HepG2 (cell line): ENCODE measurements around the gene RNF114. TPM values are rescaled to one million over a fixed set of nuclear protein-coding genes. Genes with fewer than 3 reads are reported as not detected.

Experiments used
- CREBL2 ChIP-seq: sonication (generic); formaldehyde crosslinking; IDR thresholded peaks from 2 replicates; pipeline ENCODE4 v1.8.1; 2023; ENCODE audit warnings: missing genetic modification reagents, mild to moderate bottlenecking, borderline replicate concordance
- DZIP1 ChIP-seq: sonication (generic); formaldehyde crosslinking; IDR thresholded peaks from 2 replicates; pipeline ENCODE4 v1.5.0; 2020; ENCODE audit warnings: mild to moderate bottlenecking, missing genetic modification reagents
- GFI1 ChIP-seq: sonication (generic); formaldehyde crosslinking; IDR thresholded peaks from 2 replicates; pipeline ENCODE4 v1.5.0; 2020; ENCODE audit warnings: missing genetic modification reagents, mild to moderate bottlenecking, borderline replicate concordance
- HNF1A ChIP-seq, 2 experiments: sonication (generic) in 1 of 2; formaldehyde crosslinking in 1 of 2; IDR thresholded peaks; 2 replicates each; pipeline versions ENCODE4 v1.4.0 to v1.6.1; 2016 to 2020; ENCODE audit warnings: borderline replicate concordance in 1 of 2, low read depth in 1 of 2, mild to moderate bottlenecking in 1 of 2, missing genetic modification reagents in 1 of 2
- HNRNPL ChIP-seq: fragments of 200-400 bp; formaldehyde crosslinking; IDR thresholded peaks from 2 replicates; pipeline ENCODE4 v1.6.1; 2017; ENCODE audit warnings: mild to moderate bottlenecking, low read depth, low read length
- KLF6 ChIP-seq: IDR thresholded peaks from 2 replicates; pipeline ENCODE4 v1.8.0; 2016; ENCODE audit warnings: missing biosample characterization, missing genetic modification reagents
- MEF2D ChIP-seq: sonication (generic); formaldehyde crosslinking; IDR thresholded peaks from 2 replicates; pipeline ENCODE4 v1.5.1; 2020; ENCODE audit warnings: mild to moderate bottlenecking, missing genetic modification reagents
- MIER3 ChIP-seq: IDR thresholded peaks from 2 replicates; pipeline ENCODE4 v1.6.1; 2016; ENCODE audit warnings: missing compliant biosample characterization, borderline replicate concordance
- NCOR1 ChIP-seq: fragments of 200-600 bp; sonication (generic); IDR thresholded peaks from 2 replicates; pipeline ENCODE4 v1.7.0; 2017; ENCODE audit warnings: antibody characterized with exemption, low read length, borderline replicate concordance
- NFE2 ChIP-seq: sonication (generic); formaldehyde crosslinking; IDR thresholded peaks from 2 replicates; pipeline ENCODE4 v1.4.0; 2020; ENCODE audit warnings: missing genetic modification reagents
- SETDB1 ChIP-seq: sonication (generic); formaldehyde crosslinking; IDR thresholded peaks from 2 replicates; pipeline ENCODE4 v1.5.1; 2020; ENCODE audit warnings: missing genetic modification reagents, mild to moderate bottlenecking, borderline replicate concordance
- SP4 ChIP-seq: sonication (generic); formaldehyde crosslinking; IDR thresholded peaks from 2 replicates; pipeline ENCODE4 v1.8.1; 2023; ENCODE audit warnings: mild to moderate bottlenecking, missing genetic modification reagents
- UBTF ChIP-seq: sonication (generic); formaldehyde crosslinking; IDR thresholded peaks from 2 replicates; pipeline ENCODE4 v1.4.0; 2020; ENCODE audit warnings: mild to moderate bottlenecking, missing genetic modification reagents
- ZNF207 ChIP-seq: fragments of 450-650 bp; IDR thresholded peaks from 2 replicates; pipeline ENCODE4 v1.6.1; 2016; ENCODE audit warnings: antibody characterized with exemption, borderline replicate concordance
- ZNF557 ChIP-seq: sonication (generic); formaldehyde crosslinking; IDR thresholded peaks from 2 replicates; pipeline ENCODE4 v1.4.0; 2020; ENCODE audit warnings: missing genetic modification reagents
- polyA plus RNA-seq, 8 experiments: library from polyadenylated mRNA; depleted of rRNA in 3 of 8; stranded (reverse) in 7 of 8; unstranded in 1 of 8; fragments of >200 nt; fragmentation: Illumina TruSeq in 4 of 8; extraction: Trizol in 4 of 8; gene quantifications; 2 replicates each; pipeline versions ENCODE4 v1.2.1 to v1.2.3, GENCODE V29; 2011 to 2016; ENCODE audit warnings: low read depth in 4 of 8, missing spikeins in 1 of 8, mixed read lengths in 1 of 8; ENCODE audit not compliant: insufficient read depth in 1 of 8
- total RNA-seq, 5 experiments: library from RNA; depleted of rRNA; stranded (reverse); fragments of >200 nt; fragmentation: Illumina TruSeq; extraction: Trizol; gene quantifications; 2 replicates each; pipeline ENCODE4 v1.2.3, GENCODE V29; 2016; ENCODE audit warnings: low read depth in 1 of 5

The RNF114 gene
- total and polyA plus RNA-seq, 2 of the 13 experiments (the other 11 are each of a cell fraction or from before 2014, with no cell fraction given) = 119 to 126 TPM

- no peak for TF ChIP-seq NCOR1
- peak; percentile 68 for TF ChIP-seq SP4 (CRISPR knock-in tag)
- TF ChIP-seq ZNF207 = no peak
- no peak; the same call in 1 of the 2 replicates for TF ChIP-seq SETDB1 (CRISPR knock-in tag)
- no peak for TF ChIP-seq HNF1A (IDR thresholded peaks at IDR 0.05; ENCODE audit: low read depth)
- TF ChIP-seq HNF1A (CRISPR knock-in tag; IDR thresholded peaks at IDR 0.05; ENCODE audit: borderline replicate concordance) = no peak; the same call in 1 of the 2 replicates
- peak; percentile 34; the same call in 1 of the 2 replicates for TF ChIP-seq HNRNPL
- peak; percentile 81 for TF ChIP-seq UBTF
- peak; percentile 80 for TF ChIP-seq DZIP1 (CRISPR knock-in tag)
- 0 out of 2 replicates have a peak, but pooled peaks have one; percentile 67 for TF ChIP-seq CREBL2 (CRISPR knock-in tag)
- no peak for TF ChIP-seq GFI1 (CRISPR knock-in tag)
- TF ChIP-seq MEF2D (CRISPR knock-in tag) = peak; percentile 61
- TF ChIP-seq ZNF557 = 0 out of 2 replicates have a peak, but pooled peaks have one; percentile 47
- no peak for TF ChIP-seq NFE2 (CRISPR knock-in tag)
- TF ChIP-seq MIER3 (CRISPR knock-in tag) = 0 out of 2 replicates have a peak, but pooled peaks have one; percentile 52
- peak; percentile 66; the same call in 1 of the 2 replicates for TF ChIP-seq KLF6 (CRISPR knock-in tag)
These were observed 43.0 kb downstream of the RNF114 start (continued) for GRCh38 chr20:49979030-49979832.
